K562 (cell line): Measurements from ENCODE around the gene ANKLE2. TPM values are rescaled to one million over a fixed set of nuclear protein-coding genes. Genes with fewer than 3 reads are reported as not detected.

Experiments used
- ATAC-seq: fragments of 200-7000 bp; cut with Tn5 transposase; 3 replicates; pipeline ENCODE4 v1.9.1; 2020; ENCODE audit warnings: moderate library complexity
- BruUV-seq: library from RNA; stranded (reverse); fragments of 400-500 nt; replicated peaks from 2 replicates; lab custom pipeline; 2021; lab: Mats Ljungman, UMichigan
- CTCF ChIA-PET: fragments of 300-600 bp; formaldehyde crosslinking; extraction: SDS; loops from one replicate; lab custom pipeline; 2021; ENCODE audit warnings: low intra/inter-chr PET ratio; lab: Yijun Ruan, JAX
- POLR2A ChIA-PET: fragments of 300-600, 350-650 bp; sonication (Branson Sonifier 250); formaldehyde crosslinking; extraction: SDS; loops from one replicate; lab custom pipeline; 2021; ENCODE audit warnings: antibody characterized with exemption, inconsistent platforms; lab: Yijun Ruan, JAX
- DNase-seq, 4 experiments: peaks; one replicate each; pipeline versions ENCODE4 v3.0.0 to v3.0.0-alpha.2; 2011 to 2018; ENCODE audit warnings: low spot score in 3 of 4, mixed read lengths in 3 of 4; ENCODE audit errors: extremely low read depth in 1 of 4
- FAIRE-seq: peaks from 2 replicates; lab custom pipeline; 2011; peaks lifted over from hg19 to GRCh38; lab: Jason Lieb, UNC
- H2AFZ ChIP-seq: 2 replicates; pipeline ENCODE4 v1.6.0; 2011; ENCODE audit warnings: low read depth, low read length, control low read depth, inconsistent platforms
- H3K27ac ChIP-seq: fragments of 200-600 bp; 3 replicates; pipeline ENCODE4 v1.8.0; 2011; ENCODE audit warnings: low read depth, mild to moderate bottlenecking, control low read depth, inconsistent platforms, low read length, moderate library complexity, mixed read lengths; ENCODE audit errors: extremely low read depth
- H3K27me3 ChIP-seq, 2 experiments: fragments of 300-600 bp in 1 of 2; 2 replicates in 1 of 2; 3 replicates in 1 of 2; pipeline versions ENCODE4 v1.6.0 to v1.8.0; 2011; ENCODE audit warnings: inconsistent platforms in 2 of 2, low read length in 2 of 2, mild to moderate bottlenecking in 1 of 2, mixed read lengths in 1 of 2, moderate library complexity in 1 of 2; ENCODE audit not compliant: control insufficient read depth in 2 of 2, insufficient read depth in 2 of 2
- H3K36me3 ChIP-seq: fragments of 300-600 bp; 3 replicates; pipeline ENCODE4 v1.8.0; 2011; ENCODE audit warnings: mild to moderate bottlenecking, low read length, inconsistent platforms; ENCODE audit not compliant: control insufficient read depth, insufficient read depth
- H3K4me1 ChIP-seq, 2 experiments: fragments of 200-600 bp in 1 of 2; replicated peaks in 1 of 2; 2 replicates in 1 of 2; 3 replicates in 1 of 2; pipeline versions ENCODE4 v1.5.1 to v1.8.0; 2011; ENCODE audit warnings: inconsistent platforms in 2 of 2, low read length in 2 of 2, mild to moderate bottlenecking in 1 of 2, mixed read lengths in 1 of 2, moderate library complexity in 1 of 2; ENCODE audit not compliant: control insufficient read depth in 2 of 2, insufficient read depth in 2 of 2
- H3K4me2 ChIP-seq: 2 replicates; pipeline ENCODE4 v1.6.1; 2011; ENCODE audit warnings: low read length, control low read depth, inconsistent platforms, mixed read lengths; ENCODE audit not compliant: insufficient read depth
- H3K4me3 ChIP-seq: fragments of 200-600 bp; sonication (generic), shearing (Covaris generic); 2 replicates; pipeline ENCODE4 v1.5.1; 2016; ENCODE audit warnings: control low read depth, inconsistent platforms
- H3K79me2 ChIP-seq: fragments of 200-600 bp; 3 replicates; pipeline ENCODE4 v1.8.0; 2011; ENCODE audit warnings: low read length, inconsistent platforms; ENCODE audit not compliant: control insufficient read depth, insufficient read depth
- H3K9ac ChIP-seq, 2 experiments: 2 replicates each; pipeline versions ENCODE4 v1.6.0 to v1.6.1; 2011; ENCODE audit warnings: low read depth in 2 of 2, low read length in 2 of 2, control low read depth in 1 of 2, inconsistent platforms in 1 of 2, mild to moderate bottlenecking in 1 of 2, mixed read lengths in 1 of 2; ENCODE audit not compliant: insufficient read depth in 1 of 2
- H3K9me1 ChIP-seq: one replicate; pipeline ENCODE4 v1.6.0; 2011; ENCODE audit warnings: inconsistent platforms, mild to moderate bottlenecking, low read length, moderate library complexity; ENCODE audit not compliant: control insufficient read depth, insufficient read depth
- H3K9me3 ChIP-seq: replicated peaks from 2 replicates; pipeline ENCODE4 v1.5.1; 2011; ENCODE audit warnings: low read depth, low read length, inconsistent platforms; ENCODE audit not compliant: control insufficient read depth, insufficient read depth
- H4K20me1 ChIP-seq: replicated peaks from 2 replicates; pipeline ENCODE4 v1.6.1; 2011; ENCODE audit warnings: low read length, inconsistent platforms, mixed read lengths; ENCODE audit not compliant: control insufficient read depth, insufficient read depth
- CBX1 ChIP-seq: sonication (generic); IDR thresholded peaks from 2 replicates; pipeline ENCODE4 v1.6.1; 2016; ENCODE audit warnings: antibody characterized with exemption, low read depth, mild to moderate bottlenecking
- CBX3 ChIP-seq, 2 experiments: IDR thresholded peaks; 1 replicate in 1 of 2; 2 replicates in 1 of 2; pipeline ENCODE4 v1.6.1; 2012; ENCODE audit warnings: inconsistent platforms in 2 of 2, low read length in 2 of 2, borderline replicate concordance in 1 of 2, control low read depth in 1 of 2
- ELK3 ChIP-seq: fragments of 450-650 bp; formaldehyde crosslinking; IDR thresholded peaks from 2 replicates; pipeline ENCODE4 v1.4.0; 2020; ENCODE audit warnings: mild to moderate bottlenecking
- MCM2 ChIP-seq: fragments of 450-650 bp; IDR thresholded peaks from 2 replicates; pipeline ENCODE4 v1.6.1; 2017; ENCODE audit warnings: low read depth, mild to moderate bottlenecking
- MGA ChIP-seq: fragments of 450-650 bp; IDR thresholded peaks from 2 replicates; pipeline ENCODE4 v1.6.1; 2016; ENCODE audit warnings: mild to moderate bottlenecking, moderate library complexity
- SRSF1 ChIP-seq: fragments of 200-400 bp; formaldehyde crosslinking; IDR thresholded peaks from 2 replicates; pipeline ENCODE4 v1.6.1; 2017; ENCODE audit warnings: mild to moderate bottlenecking, low read depth, low read length, moderate library complexity
- ZNF146 ChIP-seq: IDR thresholded peaks from one replicate; pipeline ENCODE4 v1.6.1; 2018; ENCODE audit warnings: missing compliant biosample characterization; ENCODE audit not compliant: unreplicated experiment
- ZNF24 ChIP-seq: fragments of 450-650 bp; IDR thresholded peaks from 2 replicates; pipeline ENCODE4 v1.6.1; 2016
- ZNF589 ChIP-seq: fragments of 200-800 bp; sonication (Bioruptor generic); IDR thresholded peaks from 2 replicates; pipeline ENCODE4 v1.6.1; 2016; ENCODE audit warnings: low read depth, missing genetic modification characterization, missing compliant biosample characterization
- ZNF655 ChIP-seq: fragments of 250-450 bp; sonication (Bioruptor Pico); IDR thresholded peaks from 2 replicates; pipeline ENCODE4 v1.5.0; 2021
- WGBS: fragments of 100-300 bp; shearing (Covaris generic); methylation state at CpG from one replicate; pipeline ENCODE4 v1.1.6; 2016; ENCODE audit warnings: low coverage, mixed read lengths; ENCODE audit not compliant: insufficient coverage; ENCODE audit errors: missing lambda C conversion rate; 5-methylcytosine and 5-hydroxymethylcytosine counted together
- in situ Hi-C: fragments of 300-500 bp; cut with MboI; formaldehyde crosslinking; loops from 4 replicates; pipeline ENCODE4 v1.15.0; 2018; ENCODE audit warnings: inconsistent platforms, mixed read lengths
- intact Hi-C: fragments of 100-400 bp; cut with micrococcal nuclease; formaldehyde crosslinking; loops from 2 replicates; pipeline ENCODE4 v1.14.2; 2022
- polyA plus RNA-seq, 8 experiments: library from polyadenylated mRNA; depleted of rRNA in 4 of 8; stranded (reverse) in 5 of 8; unstranded in 3 of 8; fragments of >200 nt; fragmentation: Nextera tagmentation in 2 of 8; fragmentation: Illumina TruSeq in 1 of 8; extraction: Ambion mirVana in 2 of 8; extraction: Trizol in 1 of 8; gene quantifications; 2 replicates each; pipeline versions ENCODE4 v1.2.1 to v1.2.3, GENCODE V29; 2011 to 2014; ENCODE audit warnings: inconsistent platforms in 1 of 8, missing spikeins in 1 of 8
- total RNA-seq, 7 experiments: library from RNA; depleted of rRNA in 6 of 7; stranded (reverse); fragments of >200 nt in 6 of 7; fragmentation: Illumina TruSeq in 2 of 7; extraction: Trizol in 2 of 7; gene quantifications; 2 replicates each; pipeline versions ENCODE4 v1.2.1 to v1.2.3, GENCODE V29; 2011 to 2021; ENCODE audit warnings: low replicate concordance in 1 of 7

The ANKLE2 gene
- total and polyA plus RNA-seq, 9 of the 15 experiments (the other 6 are each of a cell fraction or from before 2014, with no cell fraction given): 3.2 to 57.7 (median 45.6) TPM

DNA sequence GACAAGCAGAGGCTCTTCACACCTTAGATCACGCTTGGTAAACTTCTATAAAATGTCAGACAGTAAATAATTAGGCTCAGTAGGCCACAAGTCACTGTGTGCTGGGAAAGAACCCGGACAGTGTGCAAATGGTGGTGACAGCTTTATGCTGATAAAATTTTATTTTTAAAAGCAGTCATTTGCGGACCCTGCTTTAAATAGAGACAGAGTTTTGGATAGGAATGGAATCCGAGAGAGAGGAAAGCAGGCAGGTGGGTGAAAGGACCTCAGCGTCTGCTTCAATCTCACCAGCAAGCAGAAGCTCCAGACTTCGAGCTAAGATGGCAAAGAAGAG, 21.4 kb downstream of the ANKLE2 start:
- CTCF ChIA-PET: no interaction called here
- FAIRE-seq (no peak), DNase-seq (no peak), ATAC-seq (no peak)
- H2AFZ ChIP-seq: no peak overlapping the region
- H3K27ac ChIP-seq: no peak overlapping the region
- no TSS peak for BruUV-seq
- H3K9me3 ChIP-seq: no peaks in the 10 kb centered on the region
- no peaks in the 10 kb centered on the region for H3K4me1 ChIP-seq
- no peaks in the 10 kb centered on the region for H3K27me3 ChIP-seq
- in situ Hi-C loops: no loop called here
- H3K4me3 ChIP-seq: no peak overlapping the region
- no peaks in the 10 kb centered on the region for H4K20me1 ChIP-seq
- H3K4me2 ChIP-seq: no peak overlapping the region
- WGBS: 88% methylated on average over 6 of the region's 6 CpGs
- POLR2A ChIA-PET: interaction anchor here (0.6 to 2.0 kb wide), 2 partner anchors 10 to 20 kb away, joined by 3 to 7 read pairs; no protein-coding TSS in a partner anchor
- peaks cover 12% of the 10 kb centered on the region; the same call in 2 of the 3 replicates for H3K79me2 ChIP-seq
- H3K9me1 ChIP-seq: no peaks in the 10 kb centered on the region
- H3K9ac ChIP-seq: no peak overlapping the region
- intact Hi-C loops: no loop called here
- H3K36me3 ChIP-seq: peaks cover 89% of the 10 kb centered on the region
- no peak for TF ChIP-seq CBX1
- TF ChIP-seq MGA: no peak
- TF ChIP-seq SRSF1: no peak
- TF ChIP-seq MCM2: no peak
- TF ChIP-seq CBX3 (IDR thresholded peaks at IDR 0.05; ENCODE audit: borderline replicate concordance in 1 of 2, low read length in 2 of 2): no peak
- TF ChIP-seq ZNF24: no peak
- TF ChIP-seq ZNF146 (CRISPR knock-in tag): no peak
- no peak for TF ChIP-seq ZNF655 (CRISPR knock-in tag)
- TF ChIP-seq ZNF589: no peak
- no peak for TF ChIP-seq ELK3
